DMS 273 (cell line): ENCODE results near the gene SLC35F3.
"Not testable (repeated sequence)": the region's sequence is repeated elsewhere in the genome, so short reads cannot be mapped to it uniquely, and the experiment has no call there.

Experiments
- DNase-seq: peaks from one replicate; lab custom pipeline; 2025; ENCODE audit not compliant: unreplicated experiment; lab: John Stamatoyannopoulos, UW

The SLC35F3 gene

DNA sequence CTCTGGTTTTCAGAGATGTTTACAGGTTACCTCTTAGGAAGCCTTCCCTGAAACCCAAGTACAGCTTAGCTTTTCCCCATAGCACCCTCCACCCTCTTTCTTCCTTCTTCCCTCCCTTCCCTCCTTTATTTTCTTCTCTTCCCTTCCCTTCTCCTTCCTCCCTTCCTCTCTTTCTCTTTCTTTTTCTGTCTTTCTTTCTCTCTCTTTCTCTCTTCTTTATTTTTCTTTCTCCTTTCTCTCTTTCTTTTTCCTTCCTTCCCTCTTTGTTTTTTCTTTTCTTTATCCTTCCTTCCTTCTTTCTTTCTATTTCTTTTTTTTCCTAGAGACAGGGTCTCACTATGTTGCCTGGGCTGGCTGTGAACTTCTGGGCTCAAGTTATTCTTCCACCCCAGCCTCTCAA, 231.6 kb downstream of the SLC35F3 start:
- DNase-seq = no peak

GRCh38 chr1:234139966-234140365, 235.5 kb downstream of the SLC35F3 start:
- DNase-seq = no peak

DNA sequence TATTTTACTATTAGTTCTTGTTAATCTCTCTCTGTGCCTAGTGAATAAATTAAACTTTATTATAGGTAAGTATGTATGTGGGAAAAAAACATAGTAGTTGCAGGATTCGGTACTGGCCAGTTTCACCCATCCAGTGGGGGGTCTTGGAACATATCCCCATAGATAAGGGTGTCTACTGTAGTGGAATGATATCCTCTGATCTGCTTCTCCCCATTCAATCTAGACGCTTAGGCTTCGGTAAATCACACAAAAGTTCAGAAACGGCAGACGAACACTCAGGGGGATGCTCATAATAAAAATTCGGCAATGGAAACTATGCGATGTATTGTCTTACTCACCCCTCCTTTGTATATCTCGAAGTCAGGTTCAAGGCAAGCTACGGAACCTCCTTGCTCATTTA, 235.9 kb downstream of the SLC35F3 start:
- no peak for DNase-seq

DNA sequence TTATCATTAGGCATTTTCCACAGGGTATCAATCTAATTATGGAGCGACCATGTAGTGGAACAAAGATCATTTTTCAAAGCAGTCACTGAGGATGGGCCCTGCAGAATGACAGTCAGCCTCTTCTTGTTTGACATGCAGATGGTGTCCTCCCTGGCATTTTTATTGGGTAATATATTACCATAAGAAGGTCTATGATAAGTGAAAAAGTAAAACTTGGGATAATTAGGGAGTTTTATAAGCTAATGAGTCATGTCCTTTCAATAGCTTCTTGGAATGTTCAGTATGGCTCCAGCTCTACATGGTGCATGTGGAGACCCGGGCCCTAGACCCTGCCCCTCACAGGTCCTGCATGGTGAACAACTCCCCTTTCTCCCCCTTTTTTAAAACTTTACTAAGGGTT, 236.5 kb downstream of the SLC35F3 start:
- no peak for DNase-seq

DNA sequence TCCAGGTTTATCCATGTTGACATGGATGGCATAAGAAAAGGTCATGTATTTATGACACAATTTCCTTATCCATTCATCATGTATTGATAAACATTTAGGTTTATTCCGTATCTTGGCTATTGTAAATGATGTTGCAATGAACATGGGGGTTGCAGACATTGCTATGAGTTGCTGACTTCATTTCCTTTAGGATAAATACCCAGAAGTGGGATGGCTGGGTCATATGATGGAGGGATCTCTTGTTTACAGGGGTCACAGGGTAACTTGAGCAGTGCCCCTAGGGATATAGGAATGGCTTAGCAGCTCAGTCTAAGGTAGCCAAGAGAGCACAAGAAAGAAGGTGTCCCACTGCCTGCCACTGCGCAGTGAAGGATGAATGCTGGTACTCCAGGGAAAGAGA, 239.2 kb downstream of the SLC35F3 start:
- no peak for DNase-seq

DNA sequence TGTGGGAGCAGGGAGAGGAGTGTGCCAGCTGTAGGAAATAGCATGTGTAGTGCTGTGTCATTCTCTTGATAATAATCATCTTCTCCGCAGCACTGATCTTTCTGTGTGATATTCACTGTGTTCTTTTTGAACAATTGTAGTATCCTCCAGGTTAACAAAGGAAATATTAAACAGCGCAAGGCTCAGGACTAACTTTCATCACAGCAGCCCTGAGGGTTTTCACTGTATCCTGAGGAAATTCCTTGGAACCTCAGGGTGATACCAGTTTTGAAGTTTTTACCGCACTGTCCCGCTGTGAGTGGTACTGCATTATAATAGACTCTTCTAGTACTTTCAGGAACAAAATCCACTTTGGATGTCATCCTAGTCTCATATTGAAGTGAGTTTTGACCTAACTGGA, 240.4 kb downstream of the SLC35F3 start:
- DNase-seq = no peak

DNA sequence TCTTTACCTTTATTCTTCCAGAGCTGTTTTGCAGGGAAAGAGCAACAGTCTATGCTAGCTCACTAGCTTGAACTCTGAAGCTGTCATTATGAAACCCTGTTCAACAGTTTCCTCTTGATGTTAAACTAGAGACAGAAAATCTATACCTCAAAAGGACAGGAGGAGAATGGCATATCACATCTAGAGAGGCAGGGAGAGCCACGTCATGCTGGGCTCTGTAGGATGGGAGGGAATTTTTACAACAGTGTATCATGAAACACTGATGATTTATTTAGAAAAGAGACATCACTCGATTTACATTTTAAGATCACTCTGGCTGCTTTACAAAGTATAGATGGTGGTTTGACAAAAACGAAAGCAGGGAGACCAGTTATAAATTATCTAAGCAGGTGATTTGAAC, 243.9 kb downstream of the SLC35F3 start:
- no peak for DNase-seq

- no peak for DNase-seq
Measured at GRCh38 chr1:234148816-234149215, 244.3 kb downstream of the SLC35F3 start.

- DNase-seq = no peak
Measured at GRCh38 chr1:234149217-234149616, 244.7 kb downstream of the SLC35F3 start.

DNA sequence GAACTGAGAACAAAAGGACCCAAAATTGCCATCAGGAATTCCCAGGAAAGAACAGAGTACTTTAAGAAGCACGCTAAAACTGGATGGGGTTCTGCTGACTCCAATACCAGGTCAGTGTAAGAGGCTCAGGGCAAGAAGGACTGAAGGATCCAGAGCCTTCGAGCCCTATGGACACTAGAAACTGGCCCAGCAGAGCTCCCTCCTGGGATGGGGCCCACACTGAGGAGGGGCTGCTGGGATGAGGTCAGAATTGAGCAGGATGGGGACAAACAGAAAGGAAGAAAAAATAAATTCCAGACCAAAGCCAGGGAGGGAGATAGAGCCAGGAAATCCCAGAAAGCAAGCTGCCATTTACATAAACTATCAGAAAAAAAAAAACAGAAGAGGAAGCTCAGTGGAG, 246.4 kb downstream of the SLC35F3 start:
- DNase-seq = no peak

GRCh38 chr1:234152344-234152743, 247.9 kb downstream of the SLC35F3 start:
- DNase-seq = not testable (repeated sequence)

DNA sequence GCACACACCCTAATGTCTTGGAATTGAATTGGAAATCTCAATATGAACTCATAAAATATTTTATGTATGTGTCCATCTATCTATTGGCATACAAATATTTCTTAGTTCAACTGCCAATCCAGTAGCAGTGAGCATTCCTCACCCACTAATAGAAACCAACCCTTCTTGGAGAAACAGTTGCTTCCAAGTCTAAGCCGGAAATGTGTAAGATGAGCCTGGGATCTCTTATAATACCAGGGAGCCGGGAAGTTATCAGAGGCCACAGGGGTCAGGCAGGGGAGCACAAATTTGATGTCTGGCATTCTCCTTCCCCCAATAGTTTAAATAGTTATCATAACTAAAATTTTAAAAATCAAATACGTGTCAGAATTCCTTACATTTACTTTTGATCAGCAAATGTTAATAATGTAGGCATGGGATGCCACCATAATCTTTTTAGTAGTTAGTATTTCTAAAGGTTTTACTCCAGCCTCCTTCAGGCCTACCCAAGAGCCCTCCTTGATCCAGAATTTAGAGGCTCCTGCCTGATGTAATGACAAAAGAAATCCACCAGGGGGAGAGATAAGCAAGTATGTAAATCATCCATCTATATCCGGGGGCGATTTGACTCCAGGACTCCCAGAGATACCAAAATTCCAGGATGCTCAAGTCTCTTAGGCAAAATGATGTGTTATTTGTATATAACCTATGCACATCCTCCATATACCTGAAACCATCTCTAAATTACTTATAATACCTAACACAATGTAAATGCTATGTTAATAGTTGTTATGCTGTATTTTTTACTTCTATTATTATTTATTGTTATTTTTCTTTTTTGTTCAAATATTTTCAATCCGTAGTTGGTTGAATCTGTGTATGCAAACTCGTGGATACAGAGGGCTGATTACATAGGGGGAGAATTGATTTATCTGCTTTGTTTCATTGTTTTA, 250.1 kb downstream of the SLC35F3 start:
- DNase-seq = peak; percentile 86

GRCh38 chr1:234162661-234163060, 258.2 kb downstream of the SLC35F3 start:
- no peak for DNase-seq

DNA sequence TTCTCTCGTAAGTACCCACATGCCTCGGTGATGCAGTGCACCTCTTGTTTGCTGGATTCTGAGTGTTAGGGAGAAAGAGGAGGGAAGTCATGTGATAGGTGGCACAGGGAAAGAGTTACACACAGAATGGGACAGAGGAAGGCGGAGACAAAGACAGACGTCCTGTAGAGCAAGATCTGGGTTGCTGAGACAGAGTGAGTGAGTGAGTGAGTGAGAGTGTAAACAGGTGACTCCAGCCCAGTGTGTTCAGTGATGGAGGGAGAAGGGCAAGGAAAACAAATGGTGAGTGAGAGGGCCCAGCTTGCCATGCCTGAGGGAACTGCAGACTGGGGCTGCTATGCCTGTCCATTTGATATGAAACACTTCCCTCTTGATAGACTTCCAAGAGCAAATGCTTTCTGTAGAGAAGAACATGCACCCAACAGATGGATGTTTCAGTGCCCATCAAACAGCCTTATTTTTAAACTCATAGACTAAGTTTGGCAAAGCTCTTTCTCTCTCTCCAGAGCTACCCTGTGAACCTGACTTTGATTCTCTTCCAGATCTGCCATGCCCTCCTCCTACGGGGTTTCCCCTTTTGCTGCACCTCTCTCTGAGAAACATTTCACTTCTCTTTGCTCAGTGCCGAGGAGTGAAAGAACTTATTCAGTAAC, 258.9 kb downstream of the SLC35F3 start:
- DNase-seq = no peak

DNA sequence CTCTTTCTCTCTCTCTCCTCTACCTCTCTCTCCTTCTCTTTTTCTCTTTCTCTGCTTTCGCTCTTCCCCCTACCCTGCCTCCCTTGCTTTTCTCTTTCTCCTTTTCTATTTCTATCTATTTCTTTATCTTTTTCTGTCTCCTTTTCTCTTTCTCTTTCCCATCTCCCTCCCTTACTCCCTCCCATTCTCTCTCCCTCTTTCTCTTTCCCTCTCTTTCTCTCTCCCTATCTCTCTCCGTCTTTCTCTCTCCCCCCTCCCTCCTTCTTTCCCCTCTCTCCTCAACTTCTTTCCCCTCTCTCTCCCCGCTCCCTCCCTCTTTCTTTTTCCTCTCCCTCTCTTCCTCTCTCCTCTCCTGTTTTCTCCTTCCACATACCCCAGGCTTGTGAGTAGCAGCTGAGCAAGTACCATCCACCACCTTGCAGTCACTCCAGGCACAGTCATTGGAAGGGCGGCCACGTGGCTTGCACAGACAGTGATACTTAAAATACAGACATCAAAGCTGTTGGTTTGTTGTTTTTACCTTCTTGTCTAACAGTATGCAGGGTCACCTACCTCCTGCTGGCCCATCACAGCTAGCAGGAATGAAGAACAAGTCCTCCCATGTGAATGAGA, 259.7 kb downstream of the SLC35F3 start:
- DNase-seq = no peak

- DNase-seq = no peak
Measured at GRCh38 chr1:234168061-234168724, 263.7 kb downstream of the SLC35F3 start.

DNA sequence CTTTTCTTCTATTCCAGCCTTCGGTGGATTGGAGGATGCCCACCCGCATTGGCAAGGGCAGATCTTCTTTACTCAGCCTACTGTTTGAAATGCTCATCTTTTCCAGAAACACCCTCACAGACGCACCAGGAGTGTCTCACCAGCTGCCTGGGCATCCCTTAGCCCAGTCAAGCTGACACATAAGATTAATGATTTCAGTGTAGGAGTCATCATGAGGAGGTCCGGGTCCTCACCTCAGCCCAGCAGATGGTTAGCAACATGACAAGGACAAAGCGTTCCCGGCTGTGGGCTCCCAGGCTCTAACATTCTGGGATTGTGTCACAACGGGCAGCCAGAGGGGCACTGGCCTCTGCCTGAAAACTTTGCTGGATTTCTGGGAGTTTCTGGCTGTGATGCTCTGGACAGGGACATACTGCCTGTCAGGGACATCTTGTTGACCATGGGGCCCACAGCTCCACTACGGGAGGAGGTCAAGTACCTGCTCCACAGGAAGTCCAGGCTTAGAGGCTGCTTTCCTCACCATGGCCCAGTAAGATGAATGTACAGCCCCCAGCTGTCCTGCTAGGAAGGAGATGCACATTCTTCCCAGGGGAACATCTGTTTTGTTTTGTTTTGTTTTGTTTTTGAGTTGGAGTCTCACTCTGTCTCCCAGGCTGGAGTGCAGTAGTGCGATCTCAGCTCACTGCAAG, 264.8 kb downstream of the SLC35F3 start:
- DNase-seq = no peak

- no peak for DNase-seq
Measured at GRCh38 chr1:234170067-234170466, 265.6 kb downstream of the SLC35F3 start.

DNA sequence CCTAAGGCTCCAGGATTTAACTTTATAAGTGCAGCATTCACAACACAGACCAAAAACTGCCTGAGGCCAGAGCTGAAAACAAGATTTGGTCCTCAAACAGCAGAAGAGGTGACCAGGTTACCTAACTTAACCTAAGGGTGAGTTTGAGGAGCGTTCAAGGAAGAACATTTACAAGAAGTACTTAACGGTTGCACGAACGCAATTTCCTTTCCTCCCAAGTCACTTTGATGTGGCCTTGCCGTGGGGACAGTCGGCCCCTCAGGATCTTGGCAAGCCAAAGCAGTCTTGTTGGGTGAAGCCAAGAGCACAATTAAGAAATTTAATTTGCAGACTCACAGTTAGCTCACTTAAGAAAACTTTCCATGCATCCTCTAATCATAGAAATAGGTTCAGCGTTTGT, 266.1 kb downstream of the SLC35F3 start:
- DNase-seq = no peak

GRCh38 chr1:234173968-234174367, 269.5 kb downstream of the SLC35F3 start:
- DNase-seq = no peak

DNA sequence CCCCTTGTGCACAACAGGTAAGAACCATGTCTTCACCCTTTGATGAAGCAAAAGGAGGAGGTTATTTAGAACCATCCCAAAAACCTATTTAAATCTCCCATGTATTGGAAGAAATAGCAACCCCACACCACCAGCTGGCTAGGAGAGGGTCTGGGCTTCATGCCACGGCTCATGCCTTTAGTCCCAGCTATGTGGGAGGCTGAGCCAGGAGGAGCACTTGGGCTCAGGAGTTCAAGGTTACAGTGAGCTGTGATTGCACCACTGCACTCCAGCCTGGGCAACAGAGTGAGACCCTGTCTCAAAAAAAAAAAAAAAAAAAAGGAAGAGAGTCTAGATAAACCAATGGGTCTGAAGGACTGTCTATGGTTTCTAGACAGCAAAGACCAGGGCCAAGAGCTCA, 270.9 kb downstream of the SLC35F3 start:
- peak; percentile 16 for DNase-seq
